HepG2 (cell line): ENCODE results near the gene CD46. TPM values are rescaled to one million over a fixed set of nuclear protein-coding genes. Genes with fewer than 3 reads are reported as not detected.

Experiments
- AHR ChIP-seq: IDR thresholded peaks from 2 replicates; pipeline ENCODE4 v1.6.1; 2018; ENCODE audit warnings: missing genetic modification reagents, missing compliant biosample characterization
- E2F5 ChIP-seq: sonication (generic); formaldehyde crosslinking; conservative IDR thresholded peaks from 2 replicates; pipeline ENCODE4 v1.4.0; 2020; ENCODE audit warnings: missing genetic modification reagents
- ETV5 ChIP-seq: IDR thresholded peaks from 2 replicates; pipeline ENCODE4 v1.6.1; 2018; ENCODE audit warnings: missing biosample characterization, missing genetic modification reagents, inconsistent platforms, borderline replicate concordance
- GTF3A ChIP-seq: sonication (generic); formaldehyde crosslinking; conservative IDR thresholded peaks from 2 replicates; pipeline ENCODE4 v1.4.0; 2020; ENCODE audit warnings: mild to moderate bottlenecking, missing genetic modification reagents
- HMGXB4 ChIP-seq, 2 experiments: sonication (generic) in 1 of 2; formaldehyde crosslinking in 1 of 2; IDR thresholded peaks; 2 replicates each; pipeline versions ENCODE4 v1.4.0 to v1.6.1; 2018 to 2020; ENCODE audit warnings: missing genetic modification reagents in 2 of 2, borderline replicate concordance in 1 of 2, low read depth in 1 of 2, mild to moderate bottlenecking in 1 of 2, missing biosample characterization in 1 of 2
- MAZ ChIP-seq, 2 experiments: sonication (generic) in 1 of 2; formaldehyde crosslinking in 1 of 2; IDR thresholded peaks; 2 replicates each; pipeline versions ENCODE4 v1.5.0 to v1.6.1; 2012 to 2020; ENCODE audit warnings: low read depth in 2 of 2, mild to moderate bottlenecking in 2 of 2, borderline replicate concordance in 1 of 2, improper control_type of control experiment in 1 of 2, low read length in 1 of 2, missing genetic modification reagents in 1 of 2, moderate library complexity in 1 of 2
- MXD3 ChIP-seq: IDR thresholded peaks from 2 replicates; pipeline ENCODE4 v1.6.1; 2016; ENCODE audit warnings: mild to moderate bottlenecking, missing biosample characterization, missing genetic modification reagents
- NAIF1 ChIP-seq: sonication (generic); formaldehyde crosslinking; IDR thresholded peaks from 2 replicates; pipeline ENCODE4 v1.5.0; 2020; ENCODE audit warnings: mild to moderate bottlenecking, missing genetic modification reagents, borderline replicate concordance
- PCBP1 ChIP-seq: fragments of 200-400 bp; formaldehyde crosslinking; IDR thresholded peaks from 2 replicates; pipeline ENCODE4 v1.6.1; 2017; ENCODE audit warnings: mild to moderate bottlenecking, low read depth, low read length, borderline replicate concordance
- PLSCR1 ChIP-seq: sonication (generic); formaldehyde crosslinking; IDR thresholded peaks from 2 replicates; pipeline ENCODE4 v1.5.0; 2020; ENCODE audit warnings: missing genetic modification reagents, mild to moderate bottlenecking, borderline replicate concordance
- POGK ChIP-seq: sonication (generic); formaldehyde crosslinking; conservative IDR thresholded peaks from 2 replicates; pipeline ENCODE4 v1.8.0; 2022; ENCODE audit warnings: mild to moderate bottlenecking, moderate library complexity, missing genetic modification reagents
- SMAD3 ChIP-seq: sonication (generic); formaldehyde crosslinking; IDR thresholded peaks from 2 replicates; pipeline ENCODE4 v1.4.0; 2020; ENCODE audit warnings: missing genetic modification reagents
- SNRNP70 ChIP-seq: fragments of 200-400 bp; formaldehyde crosslinking; IDR thresholded peaks from 2 replicates; pipeline ENCODE4 v1.6.1; 2017; ENCODE audit warnings: mild to moderate bottlenecking, low read depth, low read length, moderate library complexity
- ZBTB1 ChIP-seq: sonication (generic); formaldehyde crosslinking; IDR thresholded peaks from 2 replicates; pipeline ENCODE4 v1.4.0; 2020; ENCODE audit warnings: missing genetic modification reagents, borderline replicate concordance
- ZBTB14 ChIP-seq: sonication (generic); formaldehyde crosslinking; IDR thresholded peaks from 2 replicates; pipeline ENCODE4 v1.4.0; 2020; ENCODE audit warnings: missing genetic modification reagents
- ZNF207 ChIP-seq: fragments of 450-650 bp; IDR thresholded peaks from 2 replicates; pipeline ENCODE4 v1.6.1; 2016; ENCODE audit warnings: antibody characterized with exemption, borderline replicate concordance
- ZNF33B ChIP-seq: sonication (generic); formaldehyde crosslinking; IDR thresholded peaks from 2 replicates; pipeline ENCODE4 v1.5.1; 2020; ENCODE audit warnings: mild to moderate bottlenecking, missing genetic modification reagents
- ZNF784 ChIP-seq: sonication (generic); formaldehyde crosslinking; IDR thresholded peaks from 2 replicates; pipeline ENCODE4 v1.5.1; 2020; ENCODE audit warnings: missing genetic modification reagents, mild to moderate bottlenecking, borderline replicate concordance
- ZSCAN29 ChIP-seq: sonication (generic); formaldehyde crosslinking; conservative IDR thresholded peaks from 2 replicates; pipeline ENCODE4 v1.4.0; 2020; ENCODE audit warnings: mild to moderate bottlenecking, missing genetic modification reagents
- polyA plus RNA-seq, 8 experiments: library from polyadenylated mRNA; depleted of rRNA in 3 of 8; stranded (reverse) in 7 of 8; unstranded in 1 of 8; fragments of >200 nt; fragmentation: Illumina TruSeq in 4 of 8; extraction: Trizol in 4 of 8; gene quantifications; 2 replicates each; pipeline versions ENCODE4 v1.2.1 to v1.2.3, GENCODE V29; 2011 to 2016; ENCODE audit warnings: low read depth in 4 of 8, missing spikeins in 1 of 8, mixed read lengths in 1 of 8; ENCODE audit not compliant: insufficient read depth in 1 of 8
- total RNA-seq, 5 experiments: library from RNA; depleted of rRNA; stranded (reverse); fragments of >200 nt; fragmentation: Illumina TruSeq; extraction: Trizol; gene quantifications; 2 replicates each; pipeline ENCODE4 v1.2.3, GENCODE V29; 2016; ENCODE audit warnings: low read depth in 1 of 5

CD46 gene
- total and polyA plus RNA-seq, 2 of the 13 experiments (the other 11 are each of a cell fraction or from before 2014, with no cell fraction given), result 130 to 277 TPM

GRCh38 chr1:207751790-207752455 is at the start of gene CD46 (continued):
- TF ChIP-seq MXD3, result peak; percentile 41; the same call in 1 of the 2 replicates
- TF ChIP-seq ETV5 (CRISPR knock-in tag), result peak; percentile 72
- no peak for TF ChIP-seq ZBTB1 (CRISPR knock-in tag)
- no peak for TF ChIP-seq PLSCR1
- peak; percentile 1; the same call in 1 of the 2 replicates for TF ChIP-seq ZBTB14
- TF ChIP-seq ZNF784 (CRISPR knock-in tag), result no peak
- peak; percentile 37 to 73; a peak in 2 of 4 replicates for TF ChIP-seq HMGXB4 (CRISPR knock-in tag; IDR thresholded peaks at IDR 0.05; ENCODE audit: borderline replicate concordance in 1 of 2, low read depth in 1 of 2)
- TF ChIP-seq GTF3A, result no peak
- TF ChIP-seq ZNF33B (CRISPR knock-in tag), result no peak
- peak; percentile 62; the same call in 1 of the 2 replicates for TF ChIP-seq POGK (CRISPR knock-in tag)
- TF ChIP-seq E2F5 (CRISPR knock-in tag), result no peak
- TF ChIP-seq SMAD3 (CRISPR knock-in tag), result 0 out of 2 replicates have a peak, but pooled peaks have one; percentile 20
- peak; percentile 28; the same call in 1 of the 2 replicates for TF ChIP-seq NAIF1 (CRISPR knock-in tag)
- TF ChIP-seq MAZ (IDR thresholded peaks at IDR 0.05; ENCODE audit: borderline replicate concordance, low read depth, low read length), result no peak
- TF ChIP-seq MAZ (CRISPR knock-in tag; IDR thresholded peaks at IDR 0.05; ENCODE audit: low read depth), result peak; percentile 66; the same call in 1 of the 2 replicates
- no peak for TF ChIP-seq ZNF207
- TF ChIP-seq PCBP1, result no peak
- TF ChIP-seq SNRNP70, result no peak
- TF ChIP-seq AHR (CRISPR knock-in tag), result no peak
- 0 out of 2 replicates have a peak, but pooled peaks have one; percentile 41 for TF ChIP-seq ZSCAN29
